Measurements from ENCODE around the gene BORCS8. TPM values are rescaled to one million over a fixed set of nuclear protein-coding genes. Genes with fewer than 3 reads are reported as not detected.
A peak's percentile ranks its signal among the peaks of the same experiment; 100 is the strongest.

The BORCS8 gene
- total and polyA plus RNA-seq, 2 of the 13 experiments (the other 11 are each of a cell fraction or from before 2014, with no cell fraction given): 9.6 to 13.3 TPM

DNA sequence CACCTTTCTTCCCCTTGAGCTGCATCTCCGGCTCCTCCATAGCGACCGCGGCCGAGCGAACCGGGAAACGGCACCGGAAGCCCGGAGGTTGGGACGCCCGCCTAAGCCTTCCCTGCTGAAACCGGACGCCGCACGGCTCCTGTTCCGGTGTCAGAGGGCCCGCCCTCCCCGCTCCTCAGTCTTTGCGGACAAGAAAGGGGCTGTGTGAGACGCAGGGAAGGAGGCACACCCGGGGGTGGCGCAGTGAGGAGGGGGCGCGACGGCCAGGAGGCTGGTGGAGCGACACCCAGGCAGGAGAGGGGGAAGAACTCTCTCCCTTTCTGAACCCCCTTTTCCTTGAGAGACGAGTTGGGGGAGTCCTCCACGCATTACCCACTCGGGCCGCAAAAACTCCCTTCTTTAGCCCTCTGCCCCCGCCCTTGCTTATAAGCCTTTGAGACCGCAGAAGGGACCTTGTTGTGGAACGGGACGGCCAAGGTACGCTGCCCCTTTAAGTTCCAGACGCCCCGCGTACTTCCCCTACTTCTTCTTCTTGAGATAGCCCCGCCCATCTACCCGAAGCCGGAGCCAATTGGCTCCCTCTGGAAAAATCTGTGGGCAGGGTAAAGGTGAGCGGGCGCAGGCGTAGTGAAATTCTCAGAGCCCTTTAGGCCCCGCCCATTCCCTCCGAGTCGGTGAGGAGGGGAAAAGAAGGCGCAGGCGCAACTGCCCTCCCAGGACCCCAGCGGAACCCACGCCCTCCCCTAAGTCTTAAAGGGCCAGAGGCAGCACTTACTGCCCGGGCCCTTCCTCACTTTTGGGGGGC is at the start of gene BORCS8, which contains the start of gene RFXANK (continued):
- TF ChIP-seq DRAP1 (CRISPR knock-in tag; IDR thresholded peaks at IDR 0.05) (peak; percentile 67), ZNF230 (CRISPR knock-in tag; IDR thresholded peaks at IDR 0.05) (peak; percentile 28; the same call in 1 of the 2 replicates), SRY (CRISPR knock-in tag; IDR thresholded peaks at IDR 0.05) (peak; percentile 77), ZUFSP (CRISPR knock-in tag; IDR thresholded peaks at IDR 0.05; ENCODE audit: borderline replicate concordance) (no peak), JARID2 (CRISPR knock-in tag; IDR thresholded peaks at IDR 0.05; ENCODE audit: insufficient replicate concordance) (peak; percentile 48), NFYC (CRISPR knock-in tag; IDR thresholded peaks at IDR 0.05) (peak; percentile 20; the same call in 1 of the 2 replicates), FUBP1 (CRISPR knock-in tag; IDR thresholded peaks at IDR 0.05; ENCODE audit: borderline replicate concordance) (no peak), ZFX (CRISPR knock-in tag; IDR thresholded peaks at IDR 0.05; ENCODE audit: low read depth) (peak; percentile 77), FOXK1 (CRISPR knock-in tag; IDR thresholded peaks at IDR 0.05; ENCODE audit: borderline replicate concordance, low read depth) (0 out of 2 replicates have a peak, but pooled peaks have one; percentile 64), ZNF253 (CRISPR knock-in tag; IDR thresholded peaks at IDR 0.05; ENCODE audit: borderline replicate concordance) (no peak), POLR2A (IDR thresholded peaks at IDR 0.05; ENCODE audit: insufficient read depth in 1 of 2, low read depth in 2 of 2, low read length in 2 of 2) (peak; percentile 55 to 66), ZSCAN31 (CRISPR knock-in tag; IDR thresholded peaks at IDR 0.05; ENCODE audit: low read depth) (peak; percentile 80), ASH2L (IDR thresholded peaks at IDR 0.05; ENCODE audit: insufficient read length, low read depth, low read length) (peak; percentile 96)
- TF ChIP-seq, protein P1, sequence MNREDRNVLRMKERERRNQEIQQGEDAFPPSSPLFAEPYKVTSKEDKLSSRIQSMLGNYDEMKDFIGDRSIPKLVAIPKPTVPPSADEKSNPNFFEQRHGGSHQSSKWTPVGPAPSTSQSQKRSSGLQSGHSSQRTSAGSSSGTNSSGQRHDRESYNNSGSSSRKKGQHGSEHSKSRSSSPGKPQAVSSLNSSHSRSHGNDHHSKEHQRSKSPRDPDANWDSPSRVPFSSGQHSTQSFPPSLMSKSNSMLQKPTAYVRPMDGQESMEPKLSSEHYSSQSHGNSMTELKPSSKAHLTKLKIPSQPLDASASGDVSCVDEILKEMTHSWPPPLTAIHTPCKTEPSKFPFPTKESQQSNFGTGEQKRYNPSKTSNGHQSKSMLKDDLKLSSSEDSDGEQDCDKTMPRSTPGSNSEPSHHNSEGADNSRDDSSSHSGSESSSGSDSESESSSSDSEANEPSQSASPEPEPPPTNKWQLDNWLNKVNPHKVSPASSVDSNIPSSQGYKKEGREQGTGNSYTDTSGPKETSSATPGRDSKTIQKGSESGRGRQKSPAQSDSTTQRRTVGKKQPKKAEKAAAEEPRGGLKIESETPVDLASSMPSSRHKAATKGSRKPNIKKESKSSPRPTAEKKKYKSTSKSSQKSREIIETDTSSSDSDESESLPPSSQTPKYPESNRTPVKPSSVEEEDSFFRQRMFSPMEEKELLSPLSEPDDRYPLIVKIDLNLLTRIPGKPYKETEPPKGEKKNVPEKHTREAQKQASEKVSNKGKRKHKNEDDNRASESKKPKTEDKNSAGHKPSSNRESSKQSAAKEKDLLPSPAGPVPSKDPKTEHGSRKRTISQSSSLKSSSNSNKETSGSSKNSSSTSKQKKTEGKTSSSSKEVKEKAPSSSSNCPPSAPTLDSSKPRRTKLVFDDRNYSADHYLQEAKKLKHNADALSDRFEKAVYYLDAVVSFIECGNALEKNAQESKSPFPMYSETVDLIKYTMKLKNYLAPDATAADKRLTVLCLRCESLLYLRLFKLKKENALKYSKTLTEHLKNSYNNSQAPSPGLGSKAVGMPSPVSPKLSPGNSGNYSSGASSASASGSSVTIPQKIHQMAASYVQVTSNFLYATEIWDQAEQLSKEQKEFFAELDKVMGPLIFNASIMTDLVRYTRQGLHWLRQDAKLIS (CRISPR knock-in tag; IDR thresholded peaks at IDR 0.05): no peak
- TF ChIP-seq, protein P2, sequence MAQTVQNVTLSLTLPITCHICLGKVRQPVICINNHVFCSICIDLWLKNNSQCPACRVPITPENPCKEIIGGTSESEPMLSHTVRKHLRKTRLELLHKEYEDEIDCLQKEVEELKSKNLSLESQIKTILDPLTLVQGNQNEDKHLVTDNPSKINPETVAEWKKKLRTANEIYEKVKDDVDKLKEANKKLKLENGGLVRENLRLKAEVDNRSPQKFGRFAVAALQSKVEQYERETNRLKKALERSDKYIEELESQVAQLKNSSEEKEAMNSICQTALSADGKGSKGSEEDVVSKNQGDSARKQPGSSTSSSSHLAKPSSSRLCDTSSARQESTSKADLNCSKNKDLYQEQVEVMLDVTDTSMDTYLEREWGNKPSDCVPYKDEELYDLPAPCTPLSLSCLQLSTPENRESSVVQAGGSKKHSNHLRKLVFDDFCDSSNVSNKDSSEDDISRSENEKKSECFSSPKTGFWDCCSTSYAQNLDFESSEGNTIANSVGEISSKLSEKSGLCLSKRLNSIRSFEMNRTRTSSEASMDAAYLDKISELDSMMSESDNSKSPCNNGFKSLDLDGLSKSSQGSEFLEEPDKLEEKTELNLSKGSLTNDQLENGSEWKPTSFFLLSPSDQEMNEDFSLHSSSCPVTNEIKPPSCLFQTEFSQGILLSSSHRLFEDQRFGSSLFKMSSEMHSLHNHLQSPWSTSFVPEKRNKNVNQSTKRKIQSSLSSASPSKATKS (CRISPR knock-in tag; IDR thresholded peaks at IDR 0.05): 0 out of 2 replicates have a peak, but pooled peaks have one; percentile 67
- TF ChIP-seq, protein P3, sequence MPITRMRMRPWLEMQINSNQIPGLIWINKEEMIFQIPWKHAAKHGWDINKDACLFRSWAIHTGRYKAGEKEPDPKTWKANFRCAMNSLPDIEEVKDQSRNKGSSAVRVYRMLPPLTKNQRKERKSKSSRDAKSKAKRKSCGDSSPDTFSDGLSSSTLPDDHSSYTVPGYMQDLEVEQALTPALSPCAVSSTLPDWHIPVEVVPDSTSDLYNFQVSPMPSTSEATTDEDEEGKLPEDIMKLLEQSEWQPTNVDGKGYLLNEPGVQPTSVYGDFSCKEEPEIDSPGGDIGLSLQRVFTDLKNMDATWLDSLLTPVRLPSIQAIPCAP (CRISPR knock-in tag; IDR thresholded peaks at IDR 0.05; ENCODE audit: low read depth): no peak
